K562 (cell line): ENCODE measurements around the gene TGFB2. TPM values are rescaled to one million over a fixed set of nuclear protein-coding genes. Genes with fewer than 3 reads are reported as not detected.
A peak's percentile ranks its signal among the peaks of the same experiment; 100 is the strongest.

Source experiments
- ARID3B ChIP-seq: fragments of 250-450 bp; sonication (Bioruptor Pico); IDR thresholded peaks from 2 replicates; pipeline ENCODE4 v1.4.0; 2020; ENCODE audit warnings: borderline replicate concordance
- BCLAF1 ChIP-seq, 2 experiments: fragments of 450-650 bp in 1 of 2; IDR thresholded peaks; 2 replicates each; pipeline ENCODE4 v1.6.1; 2011 to 2017; ENCODE audit warnings: low read depth in 2 of 2, antibody characterized with exemption in 1 of 2, borderline replicate concordance in 1 of 2, low read length in 1 of 2, mild to moderate bottlenecking in 1 of 2, mixed read lengths in 1 of 2; ENCODE audit not compliant: control insufficient read depth in 1 of 2
- BRD9 ChIP-seq: fragments of 450-650 bp; IDR thresholded peaks from 2 replicates; pipeline ENCODE4 v1.6.1; 2018; ENCODE audit warnings: low read depth; ENCODE audit not compliant: partially characterized antibody
- GABPB1 ChIP-seq: sonication (generic); formaldehyde crosslinking; IDR thresholded peaks from 2 replicates; pipeline ENCODE4 v1.8.0; 2022; ENCODE audit warnings: mild to moderate bottlenecking, missing genetic modification reagents
- GTF2A2 ChIP-seq: IDR thresholded peaks from 2 replicates; pipeline ENCODE4 v1.6.1; 2016; ENCODE audit warnings: mild to moderate bottlenecking, missing genetic modification characterization, missing compliant biosample characterization
- HDAC8 ChIP-seq: fragments of 450-650 bp; IDR thresholded peaks from 2 replicates; pipeline ENCODE4 v1.6.1; 2016; ENCODE audit warnings: mild to moderate bottlenecking, missing genetic modification characterization, moderate library complexity, missing compliant biosample characterization
- MEIS2 ChIP-seq: fragments of 450-650 bp; IDR thresholded peaks from 2 replicates; pipeline ENCODE4 v1.6.1; 2014; ENCODE audit warnings: mild to moderate bottlenecking; ENCODE audit not compliant: partially characterized antibody
- PTTG1 ChIP-seq: fragments of 450-650 bp; IDR thresholded peaks from 2 replicates; pipeline ENCODE4 v1.6.1; 2016; ENCODE audit warnings: low read depth, mild to moderate bottlenecking, missing genetic modification characterization, missing compliant biosample characterization
- RBM39 ChIP-seq: fragments of 200-400 bp; formaldehyde crosslinking; optimal IDR thresholded peaks from 2 replicates; pipeline ENCODE3; 2018; ENCODE audit warnings: low read depth, low read length
- SP2 ChIP-seq: IDR thresholded peaks from 2 replicates; pipeline ENCODE4 v1.6.1; 2011; ENCODE audit warnings: mild to moderate bottlenecking, low read depth, low read length, moderate library complexity; ENCODE audit not compliant: poor library complexity, severe bottlenecking; ENCODE audit errors: extremely low read depth
- TCF7L2 ChIP-seq: fragments of 150-350 bp; IDR thresholded peaks from 2 replicates; pipeline ENCODE4 v1.6.1; 2016; ENCODE audit warnings: low read depth, mild to moderate bottlenecking, low read length, moderate library complexity
- ZNF12 ChIP-seq: sonication (generic); formaldehyde crosslinking; IDR thresholded peaks from 2 replicates; pipeline ENCODE4 v1.4.0; 2020; ENCODE audit warnings: mild to moderate bottlenecking, missing genetic modification reagents
- ZNF3 ChIP-seq: fragments of 250-450 bp; sonication (Bioruptor Pico); IDR thresholded peaks from 2 replicates; pipeline ENCODE4 v1.5.0; 2021; ENCODE audit warnings: mild to moderate bottlenecking, moderate library complexity
- polyA plus RNA-seq, 8 experiments: library from polyadenylated mRNA; depleted of rRNA in 4 of 8; stranded (reverse) in 5 of 8; unstranded in 3 of 8; fragments of >200 nt; fragmentation: Nextera tagmentation in 2 of 8; fragmentation: Illumina TruSeq in 1 of 8; extraction: Ambion mirVana in 2 of 8; extraction: Trizol in 1 of 8; gene quantifications; 2 replicates each; pipeline versions ENCODE4 v1.2.1 to v1.2.3, GENCODE V29; 2011 to 2014; ENCODE audit warnings: inconsistent platforms in 1 of 8, missing spikeins in 1 of 8
- total RNA-seq, 7 experiments: library from RNA; depleted of rRNA in 6 of 7; stranded (reverse); fragments of >200 nt in 6 of 7; fragmentation: Illumina TruSeq in 2 of 7; extraction: Trizol in 2 of 7; gene quantifications; 2 replicates each; pipeline versions ENCODE4 v1.2.1 to v1.2.3, GENCODE V29; 2011 to 2021; ENCODE audit warnings: low replicate concordance in 1 of 7
- TF ChIP-seq, protein P1 (sequence below): fragments of 200-400 bp; formaldehyde crosslinking; IDR thresholded peaks from 2 replicates; pipeline ENCODE4 v1.6.1; 2017; ENCODE audit warnings: mild to moderate bottlenecking, low read depth, low read length, moderate library complexity
- TF ChIP-seq, protein P2 (sequence below): sonication (generic); formaldehyde crosslinking; IDR thresholded peaks from 2 replicates; pipeline ENCODE4 v1.8.1; 2022; ENCODE audit warnings: missing genetic modification reagents
- TF ChIP-seq, protein P3 (sequence below): sonication (generic); formaldehyde crosslinking; IDR thresholded peaks from 2 replicates; pipeline ENCODE4 v1.8.0; 2022; ENCODE audit warnings: mild to moderate bottlenecking, missing genetic modification reagents, borderline replicate concordance

Gene TGFB2
- total and polyA plus RNA-seq, 9 of the 15 experiments (the other 6 are each of a cell fraction or from before 2014, with no cell fraction given) = 0.03 to 0.41 (median 0.11) TPM; not detected in 3

- TF ChIP-seq PTTG1 (tag) (no peak), HDAC8 (tag) (no peak), ARID3B (CRISPR knock-in tag) (no peak), BCLAF1 (IDR thresholded peaks at IDR 0.05; ENCODE audit: borderline replicate concordance in 1 of 2, control insufficient read depth in 1 of 2, low read depth in 2 of 2, low read length in 1 of 2) (peak in 1 of 2 experiments; percentile 69; a peak in 1 of 4 replicates), MEIS2 (peak; percentile 99), ZNF12 (no peak), ZNF3 (CRISPR knock-in tag) (no peak), RBM39 (no peak), TCF7L2 (no peak), BRD9 (peak; percentile 54), GABPB1 (peak; percentile 37; the same call in 1 of the 2 replicates), SP2 (no peak), GTF2A2 (tag) (no peak)
- TF ChIP-seq, protein P1, sequence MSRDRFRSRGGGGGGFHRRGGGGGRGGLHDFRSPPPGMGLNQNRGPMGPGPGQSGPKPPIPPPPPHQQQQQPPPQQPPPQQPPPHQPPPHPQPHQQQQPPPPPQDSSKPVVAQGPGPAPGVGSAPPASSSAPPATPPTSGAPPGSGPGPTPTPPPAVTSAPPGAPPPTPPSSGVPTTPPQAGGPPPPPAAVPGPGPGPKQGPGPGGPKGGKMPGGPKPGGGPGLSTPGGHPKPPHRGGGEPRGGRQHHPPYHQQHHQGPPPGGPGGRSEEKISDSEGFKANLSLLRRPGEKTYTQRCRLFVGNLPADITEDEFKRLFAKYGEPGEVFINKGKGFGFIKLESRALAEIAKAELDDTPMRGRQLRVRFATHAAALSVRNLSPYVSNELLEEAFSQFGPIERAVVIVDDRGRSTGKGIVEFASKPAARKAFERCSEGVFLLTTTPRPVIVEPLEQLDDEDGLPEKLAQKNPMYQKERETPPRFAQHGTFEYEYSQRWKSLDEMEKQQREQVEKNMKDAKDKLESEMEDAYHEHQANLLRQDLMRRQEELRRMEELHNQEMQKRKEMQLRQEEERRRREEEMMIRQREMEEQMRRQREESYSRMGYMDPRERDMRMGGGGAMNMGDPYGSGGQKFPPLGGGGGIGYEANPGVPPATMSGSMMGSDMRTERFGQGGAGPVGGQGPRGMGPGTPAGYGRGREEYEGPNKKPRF = no peak
- TF ChIP-seq, protein P2, sequence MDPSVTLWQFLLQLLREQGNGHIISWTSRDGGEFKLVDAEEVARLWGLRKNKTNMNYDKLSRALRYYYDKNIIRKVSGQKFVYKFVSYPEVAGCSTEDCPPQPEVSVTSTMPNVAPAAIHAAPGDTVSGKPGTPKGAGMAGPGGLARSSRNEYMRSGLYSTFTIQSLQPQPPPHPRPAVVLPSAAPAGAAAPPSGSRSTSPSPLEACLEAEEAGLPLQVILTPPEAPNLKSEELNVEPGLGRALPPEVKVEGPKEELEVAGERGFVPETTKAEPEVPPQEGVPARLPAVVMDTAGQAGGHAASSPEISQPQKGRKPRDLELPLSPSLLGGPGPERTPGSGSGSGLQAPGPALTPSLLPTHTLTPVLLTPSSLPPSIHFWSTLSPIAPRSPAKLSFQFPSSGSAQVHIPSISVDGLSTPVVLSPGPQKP (CRISPR knock-in tag) = no peak
- TF ChIP-seq, protein P3, sequence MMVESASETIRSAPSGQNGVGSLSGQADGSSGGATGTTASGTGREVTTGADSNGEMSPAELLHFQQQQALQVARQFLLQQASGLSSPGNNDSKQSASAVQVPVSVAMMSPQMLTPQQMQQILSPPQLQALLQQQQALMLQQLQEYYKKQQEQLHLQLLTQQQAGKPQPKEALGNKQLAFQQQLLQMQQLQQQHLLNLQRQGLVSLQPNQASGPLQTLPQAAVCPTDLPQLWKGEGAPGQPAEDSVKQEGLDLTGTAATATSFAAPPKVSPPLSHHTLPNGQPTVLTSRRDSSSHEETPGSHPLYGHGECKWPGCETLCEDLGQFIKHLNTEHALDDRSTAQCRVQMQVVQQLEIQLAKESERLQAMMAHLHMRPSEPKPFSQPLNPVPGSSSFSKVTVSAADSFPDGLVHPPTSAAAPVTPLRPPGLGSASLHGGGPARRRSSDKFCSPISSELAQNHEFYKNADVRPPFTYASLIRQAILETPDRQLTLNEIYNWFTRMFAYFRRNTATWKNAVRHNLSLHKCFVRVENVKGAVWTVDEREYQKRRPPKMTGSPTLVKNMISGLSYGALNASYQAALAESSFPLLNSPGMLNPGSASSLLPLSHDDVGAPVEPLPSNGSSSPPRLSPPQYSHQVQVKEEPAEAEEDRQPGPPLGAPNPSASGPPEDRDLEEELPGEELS = no peak
Measured at GRCh38 chr1:218304281-218305039, 40.7 kb upstream of the TGFB2 start (continued).
